ENCODE data around the gene PLN.

The PLN gene

GRCh38 chr6:118569498-118569897, 21.4 kb downstream of the PLN start:
- Histone ChIP-seq H3K36me3 (ENCODE audit: control insufficient read depth in 1 of 2, insufficient read depth in 2 of 2, low read length in 2 of 2) (peaks cover 2 to 4% of the 10 kb centered on the region in 2 experiments), H3K27ac (ENCODE audit: low read depth, low read length) (no peak overlapping the region), H3K4ac (ENCODE audit: low read depth, low read length) (no peak overlapping the region), H2AFZ (ENCODE audit: insufficient read depth, low read length, poor library complexity) (no peak overlapping the region), H2BK120ac (ENCODE audit: insufficient read depth, low read length, poor library complexity) (no peak overlapping the region), H3K9me3 (ENCODE audit: insufficient read depth, low read depth, low read length) (peaks cover 4% of the 10 kb centered on the region), H3K4me3 (ENCODE audit: low read depth, low read length) (no peak overlapping the region), H4K12ac (ENCODE audit: low read depth, low read length) (no peak overlapping the region), H4K91ac (ENCODE audit: low read depth, low read length) (no peak overlapping the region), H3K4me1 (ENCODE audit: control insufficient read depth in 1 of 2, insufficient read depth in 2 of 2, low read length in 2 of 2) (no peaks in the 10 kb centered on the region), H3K27me3 (ENCODE audit: insufficient read depth, low read length) (no peaks in the 10 kb centered on the region), H3K4me2 (ENCODE audit: low read length) (no peak overlapping the region), H4K8ac (ENCODE audit: low read depth, low read length) (no peak overlapping the region), H3K14ac (ENCODE audit: low read length) (no peak overlapping the region), H3K18ac (ENCODE audit: low read length) (no peak overlapping the region), H3K23ac (ENCODE audit: low read length) (no peak overlapping the region), H3K9ac (ENCODE audit: low read length) (no peak overlapping the region), H2BK12ac (ENCODE audit: low read length) (no peak overlapping the region), H3K79me1 (ENCODE audit: low read length) (no peaks in the 10 kb centered on the region), H2BK5ac (ENCODE audit: low read depth, low read length, poor library complexity) (no peak overlapping the region), H2AK5ac (ENCODE audit: low read length) (no peak overlapping the region), H3K79me2 (ENCODE audit: control insufficient read depth, insufficient read depth, low read length, poor library complexity) (no peaks in the 10 kb centered on the region)
- DNase-seq = no peak
- WGBS (ENCODE audit: extremely low coverage, insufficient coverage, insufficient read length) = no CpG with 5 or more reads among the region's 1 CpG

GRCh38 chr6:118571121-118571520, 23.0 kb downstream of the PLN start:
- H3K4ac ChIP-seq (ENCODE audit: low read depth, low read length) = no peak overlapping the region
- H3K23ac ChIP-seq (ENCODE audit: low read length) = no peak overlapping the region
- H3K14ac ChIP-seq (ENCODE audit: low read length) = no peak overlapping the region
- no peaks in the 10 kb centered on the region for H3K4me1 ChIP-seq (ENCODE audit: control insufficient read depth in 1 of 2, insufficient read depth in 2 of 2, low read length in 2 of 2)
- no peak for DNase-seq
- H3K79me2 ChIP-seq (ENCODE audit: control insufficient read depth, insufficient read depth, low read length, poor library complexity) = no peaks in the 10 kb centered on the region
- no peak overlapping the region for H3K27ac ChIP-seq (ENCODE audit: low read depth, low read length)
- peaks cover 8% of the 10 kb centered on the region for H3K9me3 ChIP-seq (ENCODE audit: insufficient read depth, low read depth, low read length)
- H3K18ac ChIP-seq (ENCODE audit: low read length) = no peak overlapping the region
- no peak overlapping the region for H2BK5ac ChIP-seq (ENCODE audit: low read depth, low read length, poor library complexity)
- H3K9ac ChIP-seq (ENCODE audit: low read length) = no peak overlapping the region
- no peak overlapping the region for H2BK120ac ChIP-seq (ENCODE audit: insufficient read depth, low read length, poor library complexity)
- H4K8ac ChIP-seq (ENCODE audit: low read depth, low read length) = no peak overlapping the region
- H3K4me3 ChIP-seq (ENCODE audit: low read depth, low read length) = no peak overlapping the region
- no peak overlapping the region for H3K4me2 ChIP-seq (ENCODE audit: low read length)
- H3K79me1 ChIP-seq (ENCODE audit: low read length) = no peaks in the 10 kb centered on the region
- no peak overlapping the region for H4K91ac ChIP-seq (ENCODE audit: low read depth, low read length)
- H2AFZ ChIP-seq (ENCODE audit: insufficient read depth, low read length, poor library complexity) = no peak overlapping the region
- H4K12ac ChIP-seq (ENCODE audit: low read depth, low read length) = no peak overlapping the region
- no peaks in the 10 kb centered on the region for H3K27me3 ChIP-seq (ENCODE audit: insufficient read depth, low read length)
- WGBS (ENCODE audit: extremely low coverage, insufficient coverage, insufficient read length) = no CpG with 5 or more reads among the region's 2 CpGs
- H3K36me3 ChIP-seq (ENCODE audit: control insufficient read depth in 1 of 2, insufficient read depth in 2 of 2, low read length in 2 of 2) = peaks cover 5 to 6% of the 10 kb centered on the region in 2 experiments
- no peak overlapping the region for H2AK5ac ChIP-seq (ENCODE audit: low read length)
- H2BK12ac ChIP-seq (ENCODE audit: low read length) = no peak overlapping the region

- H3K9ac ChIP-seq (ENCODE audit: low read length) = no peak overlapping the region
- no peak overlapping the region for H3K14ac ChIP-seq (ENCODE audit: low read length)
- H2AFZ ChIP-seq (ENCODE audit: insufficient read depth, low read length, poor library complexity) = no peak overlapping the region
- no CpG with 5 or more reads among the region's 13 CpGs for WGBS (ENCODE audit: extremely low coverage, insufficient coverage, insufficient read length)
- no peak overlapping the region for H4K8ac ChIP-seq (ENCODE audit: low read depth, low read length)
- H2BK120ac ChIP-seq (ENCODE audit: insufficient read depth, low read length, poor library complexity) = no peak overlapping the region
- H3K18ac ChIP-seq (ENCODE audit: low read length) = no peak overlapping the region
- H4K91ac ChIP-seq (ENCODE audit: low read depth, low read length) = no peak overlapping the region
- H3K27ac ChIP-seq (ENCODE audit: low read depth, low read length) = no peak overlapping the region
- H2AK5ac ChIP-seq (ENCODE audit: low read length) = no peak overlapping the region
- no peaks in the 10 kb centered on the region for H3K79me1 ChIP-seq (ENCODE audit: low read length)
- no peak overlapping the region for H4K12ac ChIP-seq (ENCODE audit: low read depth, low read length)
- peaks cover 10% of the 10 kb centered on the region for H3K9me3 ChIP-seq (ENCODE audit: insufficient read depth, low read depth, low read length)
- H2BK12ac ChIP-seq (ENCODE audit: low read length) = no peak overlapping the region
- no peak overlapping the region for H3K23ac ChIP-seq (ENCODE audit: low read length)
- no peaks in the 10 kb centered on the region for H3K79me2 ChIP-seq (ENCODE audit: control insufficient read depth, insufficient read depth, low read length, poor library complexity)
- no peak overlapping the region for H3K4me3 ChIP-seq (ENCODE audit: low read depth, low read length)
- no peaks in the 10 kb centered on the region for H3K4me1 ChIP-seq (ENCODE audit: control insufficient read depth in 1 of 2, insufficient read depth in 2 of 2, low read length in 2 of 2)
- peak overlapping the region; percentile 7 for H2BK5ac ChIP-seq (ENCODE audit: low read depth, low read length, poor library complexity)
- no peak overlapping the region for H3K4ac ChIP-seq (ENCODE audit: low read depth, low read length)
- H3K27me3 ChIP-seq (ENCODE audit: insufficient read depth, low read length) = no peaks in the 10 kb centered on the region
- H3K4me2 ChIP-seq (ENCODE audit: low read length) = no peak overlapping the region
- peaks cover 5 to 6% of the 10 kb centered on the region in 2 experiments for H3K36me3 ChIP-seq (ENCODE audit: control insufficient read depth in 1 of 2, insufficient read depth in 2 of 2, low read length in 2 of 2)
- DNase-seq = no peak
These were observed 26.2 kb downstream of the PLN start for GRCh38 chr6:118574051-118574865.

GRCh38 chr6:118577972-118578371, 29.9 kb downstream of the PLN start:
- no CpG with 5 or more reads among the region's 4 CpGs for WGBS (ENCODE audit: extremely low coverage, insufficient coverage, insufficient read length)

More at GRCh38 chr6:118577972-118578371, 29.9 kb downstream of the PLN start:
- Histone ChIP-seq H3K27ac (ENCODE audit: low read depth, low read length) (no peak overlapping the region), H3K9ac (ENCODE audit: low read length) (no peak overlapping the region), H3K9me3 (ENCODE audit: insufficient read depth, low read depth, low read length) (peaks cover 10% of the 10 kb centered on the region), H4K12ac (ENCODE audit: low read depth, low read length) (no peak overlapping the region), H3K79me2 (ENCODE audit: control insufficient read depth, insufficient read depth, low read length, poor library complexity) (no peaks in the 10 kb centered on the region), H3K4me3 (ENCODE audit: low read depth, low read length) (no peak overlapping the region), H3K14ac (ENCODE audit: low read length) (no peak overlapping the region), H4K8ac (ENCODE audit: low read depth, low read length) (no peak overlapping the region), H2BK120ac (ENCODE audit: insufficient read depth, low read length, poor library complexity) (no peak overlapping the region), H3K36me3 (ENCODE audit: control insufficient read depth in 1 of 2, insufficient read depth in 2 of 2, low read length in 2 of 2) (peaks cover 6 to 7% of the 10 kb centered on the region in 2 experiments), H3K4ac (ENCODE audit: low read depth, low read length) (no peak overlapping the region), H3K79me1 (ENCODE audit: low read length) (no peaks in the 10 kb centered on the region), H3K27me3 (ENCODE audit: insufficient read depth, low read length) (no peaks in the 10 kb centered on the region), H3K18ac (ENCODE audit: low read length) (no peak overlapping the region), H2BK12ac (ENCODE audit: low read length) (no peak overlapping the region), H2AFZ (ENCODE audit: insufficient read depth, low read length, poor library complexity) (no peak overlapping the region), H2BK5ac (ENCODE audit: low read depth, low read length, poor library complexity) (no peak overlapping the region), H3K4me2 (ENCODE audit: low read length) (no peak overlapping the region), H3K4me1 (ENCODE audit: control insufficient read depth in 1 of 2, insufficient read depth in 2 of 2, low read length in 2 of 2) (peaks cover 0 to 2% of the 10 kb centered on the region in 2 experiments), H2AK5ac (ENCODE audit: low read length) (no peak overlapping the region), H3K23ac (ENCODE audit: low read length) (no peak overlapping the region), H4K91ac (ENCODE audit: low read depth, low read length) (no peak overlapping the region)
- DNase-seq = no peak

Data from trophoblast cell (in vitro differentiated cells and primary cell).